Smooth muscle cell (in vitro differentiated cells): ENCODE results near the gene SLC12A3. TPM values are rescaled to one million over a fixed set of nuclear protein-coding genes. Genes with fewer than 3 reads are reported as not detected.

ENCODE experiments used
- DNase-seq: peaks from one replicate; lab custom pipeline; 2025; ENCODE audit not compliant: unreplicated experiment; lab: John Stamatoyannopoulos, UW
- H2AFZ ChIP-seq: fragments of 200-600 bp; sonication (generic); 2 replicates; pipeline ENCODE4 v1.6.0; 2016; ENCODE audit warnings: antibody characterized with exemption, low read depth, mild to moderate bottlenecking
- H3F3A ChIP-seq: fragments of 200-600 bp; sonication (generic); 2 replicates; pipeline ENCODE4 v1.6.0; 2017; ENCODE audit warnings: antibody characterized with exemption, low read depth
- H3K27ac ChIP-seq: fragments of 200-600 bp; sonication (generic); 2 replicates; pipeline ENCODE4 v1.5.1; 2016; ENCODE audit warnings: low read depth, mild to moderate bottlenecking
- H3K27me3 ChIP-seq: fragments of 200-600 bp; sonication (generic); 2 replicates; pipeline ENCODE4 v1.6.1; 2016; ENCODE audit warnings: low read depth, mild to moderate bottlenecking
- H3K36me3 ChIP-seq: fragments of 200-600 bp; sonication (generic); 2 replicates; pipeline ENCODE4 v1.5.1; 2016; ENCODE audit warnings: low read depth
- H3K4me1 ChIP-seq: fragments of 200-600 bp; sonication (generic); 2 replicates; pipeline ENCODE4 v1.5.1; 2016; ENCODE audit warnings: low read depth
- H3K4me2 ChIP-seq: fragments of 200-600 bp; sonication (generic); 2 replicates; pipeline ENCODE4 v1.6.0; 2016; ENCODE audit warnings: mild to moderate bottlenecking
- H3K4me3 ChIP-seq: fragments of 200-600 bp; sonication (generic); 2 replicates; pipeline ENCODE4 v1.5.1; 2016; ENCODE audit warnings: mild to moderate bottlenecking
- H3K79me2 ChIP-seq: fragments of 200-600 bp; sonication (generic); 2 replicates; pipeline ENCODE4 v1.6.0; 2016; ENCODE audit warnings: low read depth, mild to moderate bottlenecking
- H3K9ac ChIP-seq: fragments of 200-600 bp; sonication (generic); 2 replicates; pipeline ENCODE4 v1.6.0; 2016; ENCODE audit warnings: low read depth
- H3K9me3 ChIP-seq: fragments of 200-600 bp; sonication (generic); replicated peaks from 2 replicates; pipeline ENCODE4 v1.5.1; 2016; ENCODE audit warnings: low read depth
- H4K20me1 ChIP-seq: fragments of 200-600 bp; sonication (generic); 2 replicates; pipeline ENCODE4 v1.6.0; 2016; ENCODE audit warnings: low read depth
- CTCF ChIP-seq: fragments of 200-600 bp; sonication (generic); IDR thresholded peaks from 2 replicates; pipeline ENCODE4 v1.5.1; 2017; ENCODE audit warnings: borderline replicate concordance, mild to moderate bottlenecking, antibody characterized with exemption; ENCODE audit not compliant: insufficient read depth, poor library complexity, severe bottlenecking
- WGBS: methylation state at CpG from one replicate; pipeline ENCODE4 v1.1.7; 2016; ENCODE audit warnings: low lambda C conversion rate; 5-methylcytosine and 5-hydroxymethylcytosine counted together
- polyA plus RNA-seq: library from polyadenylated mRNA; unstranded; fragments of >200 nt; fragmentation: Nextera tagmentation; extraction: Ambion mirVana; gene quantifications from 2 replicates; pipeline ENCODE4 v1.2.1, GENCODE V29; 2016
- total RNA-seq: library from RNA; depleted of rRNA; stranded (reverse); fragments of >200 nt; gene quantifications from 2 replicates; pipeline ENCODE4 v1.2.3, GENCODE V29; 2014

SLC12A3 gene
- total and polyA plus RNA-seq, 2 experiments from 2014 or later, result not detected

GRCh38 chr16:56842133-56842532 is 22.9 kb upstream of the SLC12A3 start:
- H3K36me3 ChIP-seq, result peaks cover 14% of the 10 kb centered on the region
- H3F3A ChIP-seq, result no peaks in the 10 kb centered on the region
- H3K79me2 ChIP-seq, result no peaks in the 10 kb centered on the region
- no peak for TF ChIP-seq CTCF
- no peak overlapping the region for H2AFZ ChIP-seq
- no peak for DNase-seq
- H3K9me3 ChIP-seq, result no peaks in the 10 kb centered on the region
- no peak overlapping the region for H3K9ac ChIP-seq
- H3K4me3 ChIP-seq, result no peak overlapping the region
- no peaks in the 10 kb centered on the region for H4K20me1 ChIP-seq
- H3K4me1 ChIP-seq, result no peaks in the 10 kb centered on the region
- no peak overlapping the region for H3K27ac ChIP-seq
- H3K4me2 ChIP-seq, result no peak overlapping the region
- H3K27me3 ChIP-seq, result no peaks in the 10 kb centered on the region

GRCh38 chr16:56844056-56844455 is 21.0 kb upstream of the SLC12A3 start:
- DNase-seq, result no peak
- 92% methylated on average over 6 of the region's 6 CpGs for WGBS

GRCh38 chr16:56847173-56847910 is 17.7 kb upstream of the SLC12A3 start:
- Histone ChIP-seq H3K4me1 (peaks cover 19% of the 10 kb centered on the region), H3K9ac (no peak overlapping the region), H3F3A (peaks cover 15% of the 10 kb centered on the region), H3K27me3 (no peaks in the 10 kb centered on the region), H4K20me1 (no peaks in the 10 kb centered on the region), H2AFZ (no peak overlapping the region), H3K4me3 (no peak overlapping the region), H3K9me3 (no peaks in the 10 kb centered on the region), H3K27ac (peak overlapping the region; percentile 55), H3K4me2 (no peak overlapping the region), H3K36me3 (peaks cover 7% of the 10 kb centered on the region), H3K79me2 (no peaks in the 10 kb centered on the region)
- no peak for DNase-seq
- TF ChIP-seq CTCF, result no peak
- WGBS, result 63% methylated on average over 9 of the region's 9 CpGs

More at GRCh38 chr16:56844056-56844455, 21.0 kb upstream of the SLC12A3 start:
- no peaks in the 10 kb centered on the region for H3K79me2 ChIP-seq
- no peak overlapping the region for H3K4me2 ChIP-seq
- no peak for TF ChIP-seq CTCF
- no peak overlapping the region for H3K4me3 ChIP-seq
- peaks cover 7% of the 10 kb centered on the region for H3K4me1 ChIP-seq
- peaks cover 14% of the 10 kb centered on the region for H3K36me3 ChIP-seq
- no peaks in the 10 kb centered on the region for H3K27me3 ChIP-seq
- H3K27ac ChIP-seq, result no peak overlapping the region
- H3K9ac ChIP-seq, result no peak overlapping the region
- H3F3A ChIP-seq, result peaks cover 7% of the 10 kb centered on the region
- H4K20me1 ChIP-seq, result no peaks in the 10 kb centered on the region
- no peaks in the 10 kb centered on the region for H3K9me3 ChIP-seq
- no peak overlapping the region for H2AFZ ChIP-seq
